Activated naive CD8-positive, alpha-beta T cell treated with anti-CD3 and anti-CD28 coated beads, Interleukin-2, amount 10 ng/mL, durations not matched to agents 7 days and 5 days (primary cell): Measurements from ENCODE around the gene IGSF10. TPM values are rescaled to one million over a fixed set of nuclear protein-coding genes. Genes with fewer than 3 reads are reported as not detected.
"Not testable (repeated sequence)": the region's sequence is repeated elsewhere in the genome, so short reads cannot be mapped to it uniquely, and the experiment has no call there.

ENCODE experiments used
- ATAC-seq: fragments of 150-1000 bp; cut with Tn5 transposase; one replicate; pipeline ENCODE4 v1.10.0; 2021; ENCODE audit warnings: low read depth, moderate library complexity
- POLR2A ChIA-PET: fragments of 350-600 bp; sonication (Branson Sonifier 250); formaldehyde crosslinking; loops from one replicate; lab custom pipeline; 2021; ENCODE audit warnings: antibody characterized with exemption; lab: Charles Lee
- DNase-seq: peaks from one replicate; pipeline ENCODE4 v3.0.0; 2021
- H3K27ac Mint-ChIP-seq: one replicate; pipeline ENCODE4 v1.8.0; 2022; ENCODE audit warnings: mild to moderate bottlenecking, mixed read lengths
- H3K27me3 Mint-ChIP-seq: one replicate; pipeline ENCODE4 v1.8.0; 2022; ENCODE audit warnings: mild to moderate bottlenecking, moderate library complexity, mixed read lengths
- H3K36me3 Mint-ChIP-seq: one replicate; pipeline ENCODE4 v1.8.0; 2021; ENCODE audit warnings: mild to moderate bottlenecking, mixed read lengths
- H3K4me1 Mint-ChIP-seq: one replicate; pipeline ENCODE4 v1.8.0; 2021; ENCODE audit warnings: mixed read lengths
- H3K4me3 Mint-ChIP-seq: one replicate; pipeline ENCODE4 v1.8.0; 2022; ENCODE audit warnings: mild to moderate bottlenecking, moderate library complexity, mixed read lengths
- H3K9me3 Mint-ChIP-seq: one replicate; pipeline ENCODE4 v1.8.0; 2021; ENCODE audit warnings: mixed read lengths
- total RNA-seq, 2 experiments: library from RNA; stranded (reverse); gene quantifications; one replicate each; pipeline ENCODE4 v1.2.3, GENCODE V29; 2021

The IGSF10 gene
- not detected for total RNA-seq

- Mint-ChIP-seq H3K27ac (no peak within 1 kb of the TSS), H3K27me3 (peaks cover 41% of the 10 kb centered on the region), H3K4me3 (peak within 1 kb of the TSS; percentile 42), H3K9me3 (no peaks in the 10 kb centered on the region), H3K4me1 (peaks cover 2% of the 10 kb centered on the region), H3K36me3 (no peaks in the 10 kb centered on the region)
- no peak for ATAC-seq
- DNase-seq: no peak
- POLR2A ChIA-PET: no interaction called here
Observed at GRCh38 chr3:151460774-151461450, at the start of gene IGSF10. IGSF10 (minus strand) TSS chr3:151461061; CDS start chr3:151458709, 2,352 bp downstream.

- H3K27me3 Mint-ChIP-seq, H3K4me3 Mint-ChIP-seq, H3K36me3 Mint-ChIP-seq, DNase-seq, H3K27ac Mint-ChIP-seq, ATAC-seq, H3K9me3 Mint-ChIP-seq, POLR2A ChIA-PET, H3K4me1 Mint-ChIP-seq: not testable (repeated sequence)
Observed at GRCh38 chr3:151509468-151510135, 48.7 kb upstream of the IGSF10 start.

DNA sequence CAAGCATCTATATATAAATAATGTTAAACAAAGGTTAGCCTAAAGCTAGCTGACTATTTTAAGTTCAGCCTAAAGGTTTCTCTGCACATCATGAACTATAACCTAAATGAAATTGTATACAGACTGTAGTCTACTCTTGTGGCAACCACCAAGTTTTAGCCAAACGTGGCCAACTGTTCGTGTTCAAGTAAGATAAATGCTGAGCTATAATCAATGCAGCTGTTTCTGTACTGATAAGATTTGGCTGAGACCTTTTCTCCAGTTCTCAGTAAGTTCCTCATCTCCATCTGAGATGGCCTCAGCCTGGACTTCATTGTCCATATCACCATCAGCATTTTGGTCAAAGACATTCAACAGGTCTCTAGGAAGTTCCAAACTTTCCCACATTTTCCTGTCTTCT, 43.7 kb upstream of the IGSF10 start:
- DNase-seq (no peak), ATAC-seq (no peak)
- Mint-ChIP-seq H3K9me3 (no peaks in the 10 kb centered on the region), H3K4me1 (no peaks in the 10 kb centered on the region), H3K27ac (no peak overlapping the region), H3K27me3 (peaks cover 2% of the 10 kb centered on the region), H3K36me3 (no peaks in the 10 kb centered on the region), H3K4me3 (no peak overlapping the region)
- POLR2A ChIA-PET: no interaction called here

GRCh38 chr3:151503074-151503473, 42.2 kb upstream of the IGSF10 start:
- Mint-ChIP-seq H3K36me3 (no peaks in the 10 kb centered on the region), H3K27me3 (peaks cover 2% of the 10 kb centered on the region), H3K27ac (no peak overlapping the region), H3K9me3 (no peaks in the 10 kb centered on the region), H3K4me3 (no peak overlapping the region), H3K4me1 (no peaks in the 10 kb centered on the region)
- DNase-seq: no peak
- POLR2A ChIA-PET: no interaction called here
- no peak for ATAC-seq

DNA sequence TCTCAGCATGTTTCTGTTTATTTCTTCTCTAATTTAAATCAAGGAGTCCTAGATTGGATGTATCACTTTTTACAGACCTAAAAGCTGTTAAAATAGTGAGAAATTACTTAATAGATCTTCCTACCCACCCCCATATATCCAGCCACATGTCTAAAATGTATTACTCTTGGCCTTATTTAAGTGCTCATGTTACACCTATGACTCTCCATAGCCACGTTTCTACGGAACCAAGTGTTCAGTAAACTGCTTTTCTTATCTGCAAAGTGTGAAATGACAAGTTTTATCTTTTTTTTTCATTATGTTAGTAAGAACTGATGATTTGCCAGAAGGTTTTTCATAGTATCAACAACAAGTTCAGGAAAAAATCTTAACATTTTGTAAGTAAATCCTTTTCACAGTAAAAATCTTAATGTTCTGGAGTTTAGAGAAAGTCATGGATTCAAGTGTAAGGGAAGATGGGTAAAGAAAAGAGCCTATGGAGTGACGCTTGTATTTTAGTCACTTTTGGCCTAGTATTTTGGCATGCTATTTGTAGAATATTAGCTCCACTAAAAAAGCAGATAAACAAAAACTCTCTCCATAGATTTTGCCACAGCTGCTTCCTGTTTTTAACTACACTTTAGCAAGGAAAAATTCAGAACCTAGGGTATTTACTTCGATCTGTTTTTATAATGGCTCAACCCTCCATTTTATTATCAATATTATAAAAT, 41.2 kb upstream of the IGSF10 start:
- no peaks in the 10 kb centered on the region for H3K9me3 Mint-ChIP-seq
- POLR2A ChIA-PET: no interaction called here
- H3K27ac Mint-ChIP-seq: no peak overlapping the region
- no peak overlapping the region for H3K4me3 Mint-ChIP-seq
- H3K27me3 Mint-ChIP-seq: peaks cover 2% of the 10 kb centered on the region
- DNase-seq: no peak
- H3K4me1 Mint-ChIP-seq: no peaks in the 10 kb centered on the region
- H3K36me3 Mint-ChIP-seq: no peaks in the 10 kb centered on the region
- no peak for ATAC-seq

DNA sequence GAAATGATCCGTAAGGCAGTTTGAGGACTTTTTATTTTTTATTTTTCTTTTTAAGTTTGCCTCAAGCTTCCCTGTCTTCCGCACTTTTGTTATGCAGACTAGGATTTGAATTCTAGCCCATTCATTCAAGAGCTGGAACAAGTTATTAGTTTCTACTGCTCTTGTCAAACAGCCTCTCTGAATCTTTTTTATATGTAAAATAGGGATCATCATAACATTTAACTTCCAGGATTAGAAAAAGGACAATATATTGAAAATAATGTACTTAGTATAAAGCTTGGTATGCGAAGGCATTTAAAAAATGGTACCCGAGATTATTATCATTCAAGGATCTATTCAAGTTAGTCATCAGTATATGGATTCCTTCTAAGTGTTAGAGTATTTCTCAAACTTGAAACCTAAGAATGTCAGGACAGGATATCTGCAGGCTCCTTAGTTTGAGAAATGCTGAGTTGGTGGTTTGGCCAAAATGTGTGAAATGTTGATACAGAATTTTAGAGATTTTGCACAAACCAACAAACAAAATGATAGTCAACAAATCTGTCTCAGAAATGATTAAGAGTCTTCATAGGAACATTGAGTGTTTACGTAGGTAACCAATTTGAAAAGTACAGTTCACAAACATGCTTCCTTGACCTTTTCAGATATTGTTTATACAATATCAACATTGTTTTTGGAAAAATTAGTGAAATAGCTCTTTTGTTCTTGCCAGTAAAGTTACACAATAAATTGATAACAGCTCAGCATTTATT, 40.5 kb upstream of the IGSF10 start:
- DNase-seq (no peak), ATAC-seq (no peak)
- H3K4me1 Mint-ChIP-seq: no peaks in the 10 kb centered on the region
- POLR2A ChIA-PET: no interaction called here
- H3K27ac Mint-ChIP-seq: no peak overlapping the region
- H3K4me3 Mint-ChIP-seq: no peak overlapping the region
- H3K27me3 Mint-ChIP-seq: peaks cover 2% of the 10 kb centered on the region
- H3K36me3 Mint-ChIP-seq: no peaks in the 10 kb centered on the region
- H3K9me3 Mint-ChIP-seq: no peaks in the 10 kb centered on the region

- Mint-ChIP-seq H3K4me3 (no peak overlapping the region), H3K27ac (no peak overlapping the region), H3K9me3 (no peaks in the 10 kb centered on the region), H3K27me3 (peaks cover 2% of the 10 kb centered on the region), H3K36me3 (no peaks in the 10 kb centered on the region), H3K4me1 (no peaks in the 10 kb centered on the region)
- POLR2A ChIA-PET: no interaction called here
- no peak for DNase-seq
- no peak for ATAC-seq
Observed at GRCh38 chr3:151499168-151499567, 38.3 kb upstream of the IGSF10 start.

DNA sequence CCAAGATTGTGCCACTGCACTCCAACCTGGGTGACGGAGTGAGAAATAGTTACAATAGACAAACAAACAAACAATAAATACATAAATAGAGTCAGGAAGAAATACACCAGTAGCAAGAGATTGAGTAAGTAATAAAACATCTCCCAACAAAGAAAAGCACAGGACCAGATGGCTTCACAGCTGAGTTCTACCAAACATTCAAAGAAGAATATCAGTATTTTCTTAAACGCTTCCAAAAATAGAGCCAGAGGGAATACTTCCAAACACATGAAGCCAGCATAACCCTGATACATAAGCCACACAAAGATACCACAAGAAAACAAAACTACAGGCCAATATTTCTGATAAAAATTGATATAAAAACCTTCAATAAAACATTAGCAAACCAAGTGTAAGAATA, 30.7 kb upstream of the IGSF10 start:
- Mint-ChIP-seq H3K4me1 (no peaks in the 10 kb centered on the region), H3K27ac (no peak overlapping the region), H3K9me3 (peaks cover 1% of the 10 kb centered on the region), H3K36me3 (no peaks in the 10 kb centered on the region), H3K27me3 (no peaks in the 10 kb centered on the region), H3K4me3 (no peak overlapping the region)
- no peak for DNase-seq
- POLR2A ChIA-PET: no interaction called here
- no peak for ATAC-seq

- ATAC-seq, H3K36me3 Mint-ChIP-seq, H3K9me3 Mint-ChIP-seq, H3K4me1 Mint-ChIP-seq, DNase-seq, POLR2A ChIA-PET, H3K27ac Mint-ChIP-seq, H3K27me3 Mint-ChIP-seq, H3K4me3 Mint-ChIP-seq: not testable (repeated sequence)
Observed at GRCh38 chr3:151487833-151488232, 27.0 kb upstream of the IGSF10 start.

DNA sequence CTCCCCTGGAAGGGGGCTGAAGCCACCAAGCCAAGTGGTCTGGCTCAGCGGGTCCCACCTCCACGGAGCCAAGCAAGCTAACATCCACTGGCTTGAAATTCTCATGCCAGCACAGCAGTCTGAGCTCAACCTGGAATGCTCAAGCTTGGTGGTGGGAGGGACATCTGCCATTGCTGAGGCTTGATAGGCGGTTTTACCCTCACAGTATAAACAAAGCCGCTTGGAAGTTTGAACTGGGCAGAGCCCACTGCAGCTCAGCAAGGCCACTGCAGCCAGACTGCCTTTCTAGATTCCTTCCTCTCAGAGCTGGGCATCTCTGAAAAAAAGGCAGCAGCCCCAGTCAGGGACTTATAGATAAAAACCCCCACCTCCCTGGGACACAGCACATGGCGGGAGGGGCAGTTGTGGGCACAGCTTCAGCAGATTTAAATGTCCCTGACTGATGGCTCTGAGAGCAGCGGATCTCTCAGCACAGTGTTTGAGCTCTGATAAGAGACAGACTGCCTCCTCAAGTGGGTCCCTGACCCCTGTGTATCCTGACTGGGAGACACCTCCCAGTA, 23.2 kb upstream of the IGSF10 start:
- Mint-ChIP-seq H3K4me3 (no peak overlapping the region), H3K4me1 (no peaks in the 10 kb centered on the region), H3K27me3 (peaks cover 5% of the 10 kb centered on the region), H3K27ac (no peak overlapping the region), H3K36me3 (no peaks in the 10 kb centered on the region), H3K9me3 (peaks cover 7% of the 10 kb centered on the region)
- POLR2A ChIA-PET: no interaction called here
- ATAC-seq (no peak), DNase-seq (no peak)

DNA sequence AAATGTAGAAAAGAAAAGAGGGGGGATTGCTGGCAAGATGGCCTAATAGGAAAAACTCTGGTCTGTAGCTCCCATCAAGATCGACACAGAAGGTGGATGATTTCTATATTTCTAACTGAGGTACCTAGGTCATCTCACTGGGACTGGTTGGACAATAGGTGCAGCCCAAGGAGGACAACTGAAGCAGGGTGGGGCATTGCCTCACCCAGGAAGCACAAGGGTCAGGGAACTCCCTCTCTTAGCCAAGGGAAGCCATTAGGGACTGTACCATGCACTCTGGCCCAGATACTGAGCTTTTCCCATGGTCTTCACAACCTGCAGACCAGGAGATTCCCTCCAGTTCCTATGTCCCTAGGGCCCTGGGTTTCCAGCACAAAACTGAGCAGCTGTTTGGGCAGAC, 22.6 kb upstream of the IGSF10 start:
- no peaks in the 10 kb centered on the region for H3K36me3 Mint-ChIP-seq
- peaks cover 5% of the 10 kb centered on the region for H3K27me3 Mint-ChIP-seq
- no peaks in the 10 kb centered on the region for H3K4me1 Mint-ChIP-seq
- H3K4me3 Mint-ChIP-seq: no peak overlapping the region
- peaks cover 7% of the 10 kb centered on the region for H3K9me3 Mint-ChIP-seq
- no peak overlapping the region for H3K27ac Mint-ChIP-seq
- ATAC-seq: no peak
- DNase-seq: no peak
- POLR2A ChIA-PET: no interaction called here

DNA sequence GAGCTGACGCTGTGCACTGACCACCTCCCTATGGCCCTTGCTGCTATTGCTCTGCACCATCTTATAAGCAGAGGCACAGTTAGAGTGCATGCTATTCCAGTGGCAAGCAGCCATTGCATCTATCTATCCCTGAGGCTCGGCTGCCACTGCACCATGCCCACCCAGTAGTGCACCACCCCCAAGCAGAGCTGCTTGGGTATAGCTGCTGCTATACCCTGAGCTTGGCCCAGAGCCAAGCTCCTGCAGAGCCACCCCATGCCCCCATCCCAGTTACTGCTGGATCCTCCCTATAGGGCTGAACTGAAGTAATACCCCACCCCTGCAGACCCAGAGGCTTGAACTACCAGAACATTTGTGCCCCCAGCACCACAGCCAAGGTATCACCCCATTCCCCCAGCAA, 19.6 kb upstream of the IGSF10 start:
- H3K9me3 Mint-ChIP-seq: peaks cover 5% of the 10 kb centered on the region
- no peaks in the 10 kb centered on the region for H3K4me1 Mint-ChIP-seq
- no peak overlapping the region for H3K4me3 Mint-ChIP-seq
- H3K27ac Mint-ChIP-seq: no peak overlapping the region
- ATAC-seq (no peak), DNase-seq (no peak)
- POLR2A ChIA-PET: no interaction called here
- H3K36me3 Mint-ChIP-seq: no peaks in the 10 kb centered on the region
- peaks cover 5% of the 10 kb centered on the region for H3K27me3 Mint-ChIP-seq

- DNase-seq (no peak), ATAC-seq (no peak)
- H3K9me3 Mint-ChIP-seq: peaks cover 4% of the 10 kb centered on the region
- no peaks in the 10 kb centered on the region for H3K36me3 Mint-ChIP-seq
- H3K27me3 Mint-ChIP-seq: no peaks in the 10 kb centered on the region
- H3K4me3 Mint-ChIP-seq: no peak overlapping the region
- no peaks in the 10 kb centered on the region for H3K4me1 Mint-ChIP-seq
- H3K27ac Mint-ChIP-seq: no peak overlapping the region
- POLR2A ChIA-PET: no interaction called here
Observed at GRCh38 chr3:151479452-151479851, 18.6 kb upstream of the IGSF10 start.
